ENCODE results near the gene LAMTOR4. TPM values are rescaled to one million over a fixed set of nuclear protein-coding genes. Genes with fewer than 3 reads are reported as not detected.

Gene LAMTOR4
- total RNA-seq, 1 donor from 2014 or later = 62.7 TPM

DNA sequence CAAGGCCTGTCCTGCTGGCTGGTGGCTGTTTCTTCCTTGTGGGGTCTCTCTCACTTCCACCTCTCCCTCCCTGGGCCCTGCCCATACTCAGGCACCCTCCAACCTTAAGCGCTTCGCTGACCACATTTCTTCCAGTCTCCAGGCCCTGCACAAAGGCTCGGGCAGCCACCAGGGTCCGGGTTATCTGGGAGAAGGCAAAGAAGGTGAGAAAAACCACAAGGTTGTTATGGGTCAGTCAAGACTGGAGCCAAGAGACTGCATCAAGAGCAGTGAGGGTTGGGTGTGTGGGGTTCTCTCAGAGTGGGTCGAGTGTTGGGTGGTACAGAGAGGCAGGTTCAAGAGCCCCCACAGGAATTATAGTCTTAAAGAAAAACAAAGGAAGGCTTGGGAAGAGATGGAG, 25.9 kb downstream of the LAMTOR4 start:
- Histone ChIP-seq H2AFZ (ENCODE audit: low read depth, low read length) (no peak overlapping the region), H3K4me2 (ENCODE audit: low read length) (no peak overlapping the region), H3K79me2 (ENCODE audit: insufficient read depth, low read length) (peaks cover 16% of the 10 kb centered on the region), H4K20me1 (ENCODE audit: insufficient read depth, low read length) (peaks cover 16% of the 10 kb centered on the region), H3K9ac (ENCODE audit: low read length) (no peak overlapping the region), H3K4me3 (ENCODE audit: insufficient read depth, low read depth, low read length) (no peak overlapping the region), H3K27ac (ENCODE audit: low read depth, low read length) (no peak overlapping the region), H3K4me1 (ENCODE audit: insufficient read depth, low read length) (no peaks in the 10 kb centered on the region), H3K36me3 (ENCODE audit: insufficient read depth, low read length) (no peaks in the 10 kb centered on the region), H3K9me3 (ENCODE audit: insufficient read depth, low read depth, low read length) (peaks cover 6% of the 10 kb centered on the region), H3K27me3 (ENCODE audit: insufficient read depth, low read length) (no peaks in the 10 kb centered on the region)
- H3K4me1 Mint-ChIP-seq (ENCODE audit: low read depth, unreplicated experiment) = peaks cover 4% of the 10 kb centered on the region
- peak overlapping the region; percentile 50 for H3K4me3 Mint-ChIP-seq (ENCODE audit: unreplicated experiment)
- FAIRE-seq (no peak), DNase-seq (ENCODE audit: low read depth) (no peak)
- H3K9me3 Mint-ChIP-seq (ENCODE audit: unreplicated experiment) = peaks cover 1% of the 10 kb centered on the region
- H3K36me3 Mint-ChIP-seq (ENCODE audit: low read depth, unreplicated experiment) = peaks cover 10% of the 10 kb centered on the region
- peaks cover 45% of the 10 kb centered on the region for H3K27me3 Mint-ChIP-seq (ENCODE audit: low read depth, unreplicated experiment)
- H3K27ac Mint-ChIP-seq (ENCODE audit: unreplicated experiment) = no peak overlapping the region
- TF ChIP-seq, protein P1, sequence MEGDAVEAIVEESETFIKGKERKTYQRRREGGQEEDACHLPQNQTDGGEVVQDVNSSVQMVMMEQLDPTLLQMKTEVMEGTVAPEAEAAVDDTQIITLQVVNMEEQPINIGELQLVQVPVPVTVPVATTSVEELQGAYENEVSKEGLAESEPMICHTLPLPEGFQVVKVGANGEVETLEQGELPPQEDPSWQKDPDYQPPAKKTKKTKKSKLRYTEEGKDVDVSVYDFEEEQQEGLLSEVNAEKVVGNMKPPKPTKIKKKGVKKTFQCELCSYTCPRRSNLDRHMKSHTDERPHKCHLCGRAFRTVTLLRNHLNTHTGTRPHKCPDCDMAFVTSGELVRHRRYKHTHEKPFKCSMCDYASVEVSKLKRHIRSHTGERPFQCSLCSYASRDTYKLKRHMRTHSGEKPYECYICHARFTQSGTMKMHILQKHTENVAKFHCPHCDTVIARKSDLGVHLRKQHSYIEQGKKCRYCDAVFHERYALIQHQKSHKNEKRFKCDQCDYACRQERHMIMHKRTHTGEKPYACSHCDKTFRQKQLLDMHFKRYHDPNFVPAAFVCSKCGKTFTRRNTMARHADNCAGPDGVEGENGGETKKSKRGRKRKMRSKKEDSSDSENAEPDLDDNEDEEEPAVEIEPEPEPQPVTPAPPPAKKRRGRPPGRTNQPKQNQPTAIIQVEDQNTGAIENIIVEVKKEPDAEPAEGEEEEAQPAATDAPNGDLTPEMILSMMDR (IDR thresholded peaks at IDR 0.05; ENCODE audit: insufficient read depth, low read depth, low read length) = no peak
- no peak for TF ChIP-seq EZH2 (IDR thresholded peaks at IDR 0.05; ENCODE audit: insufficient read depth, low read length)

DNA sequence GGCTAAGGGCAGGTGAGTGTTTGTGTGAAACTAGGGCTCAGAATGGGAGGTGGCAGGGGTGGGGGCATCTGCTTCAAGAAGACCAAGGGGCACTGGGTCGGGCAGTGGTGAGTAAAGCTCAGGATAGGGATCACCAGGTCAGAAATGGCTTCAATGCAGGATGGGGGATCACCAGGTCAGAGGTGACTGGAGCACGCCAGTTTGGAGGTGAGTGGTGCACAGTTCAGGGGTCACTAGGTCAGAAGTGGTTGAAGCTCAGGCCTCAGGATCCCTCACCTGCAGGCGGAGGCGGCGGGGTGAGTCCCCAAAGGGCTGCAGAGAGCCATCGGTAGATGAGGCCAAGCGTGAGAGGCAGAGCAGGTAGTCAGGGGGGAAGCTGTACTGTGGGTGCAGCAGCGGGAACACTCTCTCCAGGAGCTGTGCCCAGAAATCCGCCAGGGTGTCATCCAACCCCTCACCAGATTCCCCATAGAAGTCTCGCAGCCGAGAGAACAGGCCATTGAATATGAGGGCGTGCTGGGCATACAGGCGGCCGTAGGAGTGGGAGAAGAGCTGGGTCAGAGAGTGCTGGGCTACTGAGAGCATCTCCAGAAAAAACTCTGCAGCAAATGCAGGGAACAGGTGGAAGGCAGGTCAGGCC, 26.7 kb downstream of the LAMTOR4 start:
- no peak overlapping the region for H2AFZ ChIP-seq (ENCODE audit: low read depth, low read length)
- H3K27ac ChIP-seq (ENCODE audit: low read depth, low read length) = no peak overlapping the region
- no peaks in the 10 kb centered on the region for H3K4me1 ChIP-seq (ENCODE audit: insufficient read depth, low read length)
- H3K4me3 ChIP-seq (ENCODE audit: insufficient read depth, low read depth, low read length) = no peak overlapping the region
- H3K4me3 Mint-ChIP-seq (ENCODE audit: unreplicated experiment) = peak overlapping the region; percentile 36
- FAIRE-seq = no peak
- peaks cover 44% of the 10 kb centered on the region for H3K27me3 Mint-ChIP-seq (ENCODE audit: low read depth, unreplicated experiment)
- H3K4me2 ChIP-seq (ENCODE audit: low read length) = peak overlapping the region; percentile 32
- DNase-seq (ENCODE audit: low read depth) = no peak
- H3K27me3 ChIP-seq (ENCODE audit: insufficient read depth, low read length) = no peaks in the 10 kb centered on the region
- peaks cover 10% of the 10 kb centered on the region for H3K36me3 Mint-ChIP-seq (ENCODE audit: low read depth, unreplicated experiment)
- H3K9ac ChIP-seq (ENCODE audit: low read length) = no peak overlapping the region
- peaks cover 16% of the 10 kb centered on the region for H4K20me1 ChIP-seq (ENCODE audit: insufficient read depth, low read length)
- peaks cover 1% of the 10 kb centered on the region for H3K9me3 Mint-ChIP-seq (ENCODE audit: unreplicated experiment)
- peaks cover 6% of the 10 kb centered on the region for H3K9me3 ChIP-seq (ENCODE audit: insufficient read depth, low read depth, low read length)
- H3K36me3 ChIP-seq (ENCODE audit: insufficient read depth, low read length) = no peaks in the 10 kb centered on the region
- no peak overlapping the region for H3K27ac Mint-ChIP-seq (ENCODE audit: unreplicated experiment)
- peaks cover 16% of the 10 kb centered on the region for H3K79me2 ChIP-seq (ENCODE audit: insufficient read depth, low read length)
- TF ChIP-seq, protein P1 (IDR thresholded peaks at IDR 0.05; ENCODE audit: insufficient read depth, low read depth, low read length) = no peak
- TF ChIP-seq EZH2 (IDR thresholded peaks at IDR 0.05; ENCODE audit: insufficient read depth, low read length) = no peak
- peaks cover 4% of the 10 kb centered on the region for H3K4me1 Mint-ChIP-seq (ENCODE audit: low read depth, unreplicated experiment)
